ENCODE data around the gene MTERF1. TPM values are rescaled to one million over a fixed set of nuclear protein-coding genes. Genes with fewer than 3 reads are reported as not detected.
"Not testable (repeated sequence)": the region's sequence is repeated elsewhere in the genome, so short reads cannot be mapped to it uniquely, and the experiment has no call there.

MTERF1 gene
- total RNA-seq, 1 donor from 2014 or later = 17.0 TPM

DNA sequence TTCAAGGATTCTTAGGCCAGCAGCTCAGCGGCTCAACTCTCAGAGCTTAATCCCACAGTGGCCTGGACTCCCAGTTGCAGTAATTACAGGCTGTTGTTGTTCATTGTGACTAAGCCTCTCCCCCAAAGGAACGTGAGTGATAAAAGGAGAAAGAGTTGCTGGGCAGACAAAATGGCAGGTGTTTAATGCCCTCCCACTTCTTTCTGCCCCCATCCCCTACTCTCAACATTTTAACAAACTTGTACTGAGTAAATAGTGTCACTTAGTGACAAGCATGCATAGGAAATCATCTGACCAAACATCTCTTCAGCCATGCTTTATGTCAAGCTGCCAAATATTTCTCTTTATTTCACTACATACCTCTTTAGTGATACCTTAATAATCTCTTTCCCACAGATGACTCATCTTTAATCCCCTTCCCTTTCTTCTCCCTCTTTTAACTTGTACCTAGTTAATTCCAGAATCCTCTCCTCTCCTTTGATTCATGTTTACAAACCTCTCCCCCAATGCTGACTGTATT, 12.4 kb upstream of the MTERF1 start:
- peaks cover 7% of the 10 kb centered on the region for H3K9me3 Mint-ChIP-seq (ENCODE audit: unreplicated experiment)
- TF ChIP-seq, protein P1, sequence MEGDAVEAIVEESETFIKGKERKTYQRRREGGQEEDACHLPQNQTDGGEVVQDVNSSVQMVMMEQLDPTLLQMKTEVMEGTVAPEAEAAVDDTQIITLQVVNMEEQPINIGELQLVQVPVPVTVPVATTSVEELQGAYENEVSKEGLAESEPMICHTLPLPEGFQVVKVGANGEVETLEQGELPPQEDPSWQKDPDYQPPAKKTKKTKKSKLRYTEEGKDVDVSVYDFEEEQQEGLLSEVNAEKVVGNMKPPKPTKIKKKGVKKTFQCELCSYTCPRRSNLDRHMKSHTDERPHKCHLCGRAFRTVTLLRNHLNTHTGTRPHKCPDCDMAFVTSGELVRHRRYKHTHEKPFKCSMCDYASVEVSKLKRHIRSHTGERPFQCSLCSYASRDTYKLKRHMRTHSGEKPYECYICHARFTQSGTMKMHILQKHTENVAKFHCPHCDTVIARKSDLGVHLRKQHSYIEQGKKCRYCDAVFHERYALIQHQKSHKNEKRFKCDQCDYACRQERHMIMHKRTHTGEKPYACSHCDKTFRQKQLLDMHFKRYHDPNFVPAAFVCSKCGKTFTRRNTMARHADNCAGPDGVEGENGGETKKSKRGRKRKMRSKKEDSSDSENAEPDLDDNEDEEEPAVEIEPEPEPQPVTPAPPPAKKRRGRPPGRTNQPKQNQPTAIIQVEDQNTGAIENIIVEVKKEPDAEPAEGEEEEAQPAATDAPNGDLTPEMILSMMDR (IDR thresholded peaks at IDR 0.05; ENCODE audit: partially characterized antibody, unreplicated experiment) = no peak
- peaks cover 18% of the 10 kb centered on the region for H3K4me1 Mint-ChIP-seq (ENCODE audit: low read depth, unreplicated experiment)
- peak overlapping the region; percentile 3 for H3K27ac Mint-ChIP-seq (ENCODE audit: unreplicated experiment)
- H3K27me3 Mint-ChIP-seq (ENCODE audit: unreplicated experiment) = peaks cover 2% of the 10 kb centered on the region
- no peak for DNase-seq
- no peaks in the 10 kb centered on the region for H3K36me3 Mint-ChIP-seq (ENCODE audit: unreplicated experiment)
- H3K4me3 Mint-ChIP-seq (ENCODE audit: unreplicated experiment) = no peak overlapping the region

DNA sequence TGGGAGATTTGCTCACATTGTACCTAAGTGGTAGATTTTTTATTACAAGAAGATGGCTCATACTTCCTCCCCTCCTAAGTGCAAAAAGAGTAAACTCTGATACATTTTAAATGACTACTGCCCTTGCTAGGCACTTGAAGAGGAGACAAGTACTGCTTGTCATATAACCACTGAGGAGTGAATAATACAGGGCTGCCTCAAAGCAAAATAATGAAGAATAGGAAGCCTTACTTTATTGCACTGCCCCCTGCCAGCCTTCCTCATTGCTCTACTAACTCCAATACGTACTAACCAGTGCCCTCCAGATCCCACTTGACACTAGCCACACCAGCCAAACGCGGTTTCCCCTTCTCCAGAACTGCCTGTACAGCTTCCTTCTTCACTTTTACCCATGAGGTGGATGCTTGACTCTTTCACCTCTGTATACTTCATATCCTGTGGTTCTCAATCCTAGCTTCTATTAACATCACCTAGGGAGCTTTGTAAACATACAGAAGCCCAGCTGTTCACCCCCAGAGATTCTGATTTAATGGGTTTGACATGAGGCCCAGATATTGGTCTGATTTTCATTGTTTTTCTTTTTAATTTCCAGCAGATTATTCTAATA, 11.7 kb upstream of the MTERF1 start:
- Mint-ChIP-seq H3K27ac (ENCODE audit: unreplicated experiment) (no peak overlapping the region), H3K27me3 (ENCODE audit: unreplicated experiment) (peaks cover 2% of the 10 kb centered on the region), H3K4me3 (ENCODE audit: unreplicated experiment) (no peak overlapping the region), H3K36me3 (ENCODE audit: unreplicated experiment) (no peaks in the 10 kb centered on the region), H3K4me1 (ENCODE audit: low read depth, unreplicated experiment) (peaks cover 18% of the 10 kb centered on the region), H3K9me3 (ENCODE audit: unreplicated experiment) (peaks cover 8% of the 10 kb centered on the region)
- TF ChIP-seq, protein P1 (IDR thresholded peaks at IDR 0.05; ENCODE audit: partially characterized antibody, unreplicated experiment) = no peak
- DNase-seq = no peak

DNA sequence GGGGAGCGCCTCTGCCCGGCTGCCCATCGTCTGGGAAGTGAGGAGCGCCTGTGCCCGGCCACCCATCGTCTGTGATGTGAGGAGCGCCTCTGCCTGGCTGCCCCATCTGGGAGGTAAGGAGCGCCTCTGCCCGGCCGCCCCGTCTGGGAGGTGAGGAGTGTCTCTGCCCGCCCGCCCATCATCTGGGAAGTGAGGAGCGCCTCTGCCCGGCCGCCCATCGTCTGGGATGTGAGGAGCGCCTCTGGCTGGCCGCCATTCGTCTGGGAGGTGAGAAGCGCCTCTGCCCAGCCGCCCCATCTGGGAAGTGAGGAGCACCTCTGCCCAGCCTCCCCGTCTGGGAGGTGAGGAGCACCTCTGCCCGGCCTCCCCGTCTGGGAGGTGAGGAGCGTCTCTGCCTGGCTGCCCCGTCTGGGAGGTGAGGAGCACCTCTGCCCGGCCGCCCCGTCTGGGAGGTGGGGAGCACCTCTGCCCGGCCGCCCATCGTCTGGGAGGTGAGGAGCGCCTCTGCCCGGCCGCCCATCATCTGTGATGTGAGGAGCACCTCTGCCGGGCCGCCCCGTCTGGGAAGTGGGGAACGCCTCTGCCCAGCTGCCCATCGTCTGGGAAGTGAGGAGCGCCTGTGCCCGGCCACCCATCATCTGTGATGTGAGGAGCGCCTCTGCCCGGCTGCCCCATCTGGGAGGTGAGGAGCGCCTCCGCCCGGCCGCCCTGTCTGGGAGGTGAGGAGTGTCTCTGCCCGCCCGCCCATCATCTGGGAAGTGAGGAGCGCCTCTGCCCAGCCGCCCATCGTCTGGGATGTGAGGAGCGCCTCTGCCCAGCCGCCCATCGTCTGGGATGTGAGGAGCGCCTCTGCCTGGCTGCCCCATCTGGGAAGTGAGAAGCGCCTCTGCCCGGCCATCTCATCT, 8.0 kb upstream of the MTERF1 start:
- peaks cover 10% of the 10 kb centered on the region for H3K4me1 Mint-ChIP-seq (ENCODE audit: low read depth, unreplicated experiment)
- H3K27ac Mint-ChIP-seq (ENCODE audit: unreplicated experiment); H3K4me3 Mint-ChIP-seq (ENCODE audit: unreplicated experiment); DNase-seq; H3K27me3 Mint-ChIP-seq (ENCODE audit: unreplicated experiment); H3K36me3 Mint-ChIP-seq (ENCODE audit: unreplicated experiment): not testable (repeated sequence)
- peaks cover 17% of the 10 kb centered on the region for H3K9me3 Mint-ChIP-seq (ENCODE audit: unreplicated experiment)

DNA sequence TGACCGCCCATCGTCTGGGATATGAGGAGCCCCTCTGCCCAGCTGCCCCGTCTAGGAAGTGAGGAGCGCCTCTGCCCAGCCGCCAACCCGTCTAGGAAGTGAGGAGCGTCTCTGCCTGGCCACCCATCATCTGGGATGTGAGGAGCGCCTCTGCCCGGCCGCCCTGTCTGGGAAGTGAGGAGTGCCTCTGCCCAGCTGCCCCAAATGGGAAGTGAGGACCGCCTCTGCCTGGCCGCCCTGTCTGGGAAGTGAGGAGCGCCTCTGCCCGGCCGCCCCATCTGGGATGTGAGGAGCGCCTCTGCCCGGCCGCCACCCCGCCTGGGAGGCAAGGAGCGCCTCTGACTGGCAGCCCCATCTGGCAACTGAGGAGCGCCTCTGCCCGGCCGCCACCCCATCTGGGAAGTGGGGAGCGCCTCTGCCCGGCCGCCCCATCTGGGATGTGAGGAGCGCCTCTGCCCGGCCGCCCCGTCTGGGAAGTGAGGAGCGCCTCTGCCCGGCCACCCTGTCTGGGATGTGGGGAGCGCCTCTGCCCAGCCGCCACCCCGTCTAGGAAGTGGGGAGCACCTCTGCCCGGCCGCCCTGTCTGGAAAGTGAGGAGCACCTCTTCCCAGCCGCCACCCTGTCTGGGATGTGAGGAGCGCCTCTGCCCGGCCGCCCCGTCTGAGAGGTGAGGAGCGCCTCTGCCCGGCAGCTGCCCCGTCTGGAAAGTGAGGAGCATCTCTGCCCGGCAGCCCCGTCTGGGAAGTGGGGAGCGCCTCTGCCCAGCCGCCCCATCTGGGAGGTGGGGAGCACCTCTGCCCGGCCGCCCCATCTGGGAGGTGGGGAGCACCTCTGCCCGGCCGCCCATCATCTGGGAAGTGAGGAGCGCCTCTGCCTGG, 7.1 kb upstream of the MTERF1 start:
- DNase-seq = peak; percentile 17
- peaks cover 19% of the 10 kb centered on the region for H3K9me3 Mint-ChIP-seq (ENCODE audit: unreplicated experiment)
- H3K4me1 Mint-ChIP-seq (ENCODE audit: low read depth, unreplicated experiment); H3K36me3 Mint-ChIP-seq (ENCODE audit: unreplicated experiment); H3K27ac Mint-ChIP-seq (ENCODE audit: unreplicated experiment); H3K27me3 Mint-ChIP-seq (ENCODE audit: unreplicated experiment); H3K4me3 Mint-ChIP-seq (ENCODE audit: unreplicated experiment): not testable (repeated sequence)

DNA sequence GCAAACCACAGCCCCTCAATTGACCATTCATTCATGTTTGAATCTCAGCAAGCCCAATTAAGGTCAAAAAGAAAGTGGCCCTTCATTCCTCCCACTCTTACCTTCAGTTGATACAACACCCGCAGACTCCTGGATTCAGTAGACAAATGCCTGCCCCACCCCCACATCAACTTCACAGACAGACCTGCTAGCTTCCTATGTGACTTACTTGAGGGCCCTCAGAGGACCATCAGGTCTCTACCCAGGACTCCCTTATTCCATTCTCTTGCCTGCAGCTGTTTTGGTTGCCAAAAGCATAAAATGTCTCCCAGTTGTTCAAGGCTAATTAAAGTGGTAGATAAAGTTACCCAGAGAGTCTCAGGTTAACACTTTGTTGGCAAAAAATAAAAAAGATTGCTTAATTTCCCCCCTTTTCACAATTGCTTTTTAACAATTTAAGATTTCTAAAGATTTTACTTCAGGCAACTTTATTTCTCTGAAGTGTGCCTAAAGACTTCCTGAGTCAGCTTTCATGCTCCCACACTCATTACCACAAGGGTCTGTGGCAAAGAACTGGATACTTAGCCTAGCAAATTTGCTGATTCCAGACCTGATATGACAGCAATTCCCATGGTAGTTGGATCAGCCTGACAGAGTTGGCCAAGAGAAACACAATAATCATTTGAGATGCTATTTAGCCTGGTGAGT, 3.3 kb upstream of the MTERF1 start:
- TF ChIP-seq, protein P1 (IDR thresholded peaks at IDR 0.05; ENCODE audit: partially characterized antibody, unreplicated experiment) = no peak
- H3K36me3 Mint-ChIP-seq (ENCODE audit: unreplicated experiment) = peaks cover 5% of the 10 kb centered on the region
- peaks cover 8% of the 10 kb centered on the region for H3K4me1 Mint-ChIP-seq (ENCODE audit: low read depth, unreplicated experiment)
- H3K27me3 Mint-ChIP-seq (ENCODE audit: unreplicated experiment) = peaks cover 2% of the 10 kb centered on the region
- H3K9me3 Mint-ChIP-seq (ENCODE audit: unreplicated experiment) = peaks cover 17% of the 10 kb centered on the region
- H3K27ac Mint-ChIP-seq (ENCODE audit: unreplicated experiment) = no peak overlapping the region
- no peak for DNase-seq
- H3K4me3 Mint-ChIP-seq (ENCODE audit: unreplicated experiment) = no peak overlapping the region

All from glutamatergic neuron (in vitro differentiated cells).